ENCODE results near the gene IRX5. TPM values are rescaled to one million over a fixed set of nuclear protein-coding genes. Genes with fewer than 3 reads are reported as not detected.

The IRX5 gene
- polyA plus RNA-seq (2011; rRNA removed): not detected in 2 replicates
- polyA minus RNA-seq (2011; rRNA and poly(A)+ RNA removed): not detected in 2 replicates

- peak within 1 kb of the TSS; percentile 51 for H3K4me3 ChIP-seq (ENCODE audit: low read depth, low read length)
- TF ChIP-seq, protein P1, sequence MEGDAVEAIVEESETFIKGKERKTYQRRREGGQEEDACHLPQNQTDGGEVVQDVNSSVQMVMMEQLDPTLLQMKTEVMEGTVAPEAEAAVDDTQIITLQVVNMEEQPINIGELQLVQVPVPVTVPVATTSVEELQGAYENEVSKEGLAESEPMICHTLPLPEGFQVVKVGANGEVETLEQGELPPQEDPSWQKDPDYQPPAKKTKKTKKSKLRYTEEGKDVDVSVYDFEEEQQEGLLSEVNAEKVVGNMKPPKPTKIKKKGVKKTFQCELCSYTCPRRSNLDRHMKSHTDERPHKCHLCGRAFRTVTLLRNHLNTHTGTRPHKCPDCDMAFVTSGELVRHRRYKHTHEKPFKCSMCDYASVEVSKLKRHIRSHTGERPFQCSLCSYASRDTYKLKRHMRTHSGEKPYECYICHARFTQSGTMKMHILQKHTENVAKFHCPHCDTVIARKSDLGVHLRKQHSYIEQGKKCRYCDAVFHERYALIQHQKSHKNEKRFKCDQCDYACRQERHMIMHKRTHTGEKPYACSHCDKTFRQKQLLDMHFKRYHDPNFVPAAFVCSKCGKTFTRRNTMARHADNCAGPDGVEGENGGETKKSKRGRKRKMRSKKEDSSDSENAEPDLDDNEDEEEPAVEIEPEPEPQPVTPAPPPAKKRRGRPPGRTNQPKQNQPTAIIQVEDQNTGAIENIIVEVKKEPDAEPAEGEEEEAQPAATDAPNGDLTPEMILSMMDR (IDR thresholded peaks at IDR 0.05; ENCODE audit: low read depth, low read length): no peak
- ChIA-PET POLR2A (no interaction called here), CTCF (no interaction called here)
- DNase-seq (ENCODE audit: low read depth, low spot score): no peak
- H3K27ac ChIP-seq (ENCODE audit: low read depth, low read length): no peak within 1 kb of the TSS
- peaks cover 22% of the 10 kb centered on the region for H3K9me3 ChIP-seq (ENCODE audit: control insufficient read depth, insufficient read depth, low read length)
- H3K27me3 ChIP-seq (ENCODE audit: control insufficient read depth, insufficient read depth, low read length): peaks cover 67% of the 10 kb centered on the region
Measured at GRCh38 chr16:54930005-54930868, at the start of gene IRX5. Gene IRX5, plus strand, starts transcription at chr16:54930865. Its CDS starts 334 bp downstream, at chr16:54931199.

- ChIA-PET CTCF (no interaction called here), POLR2A (no interaction called here)
- H3K27me3 ChIP-seq (ENCODE audit: control insufficient read depth, insufficient read depth, low read length): no peaks in the 10 kb centered on the region
- H3K4me3 ChIP-seq (ENCODE audit: low read depth, low read length): no peak overlapping the region
- no peak for DNase-seq (ENCODE audit: low read depth, low spot score)
- H3K27ac ChIP-seq (ENCODE audit: low read depth, low read length): no peak overlapping the region
- TF ChIP-seq, protein P1 (IDR thresholded peaks at IDR 0.05; ENCODE audit: low read depth, low read length): no peak
- peaks cover 5% of the 10 kb centered on the region for H3K9me3 ChIP-seq (ENCODE audit: control insufficient read depth, insufficient read depth, low read length)
Measured at GRCh38 chr16:54882556-54882955, 48.1 kb upstream of the IRX5 start.

DNA sequence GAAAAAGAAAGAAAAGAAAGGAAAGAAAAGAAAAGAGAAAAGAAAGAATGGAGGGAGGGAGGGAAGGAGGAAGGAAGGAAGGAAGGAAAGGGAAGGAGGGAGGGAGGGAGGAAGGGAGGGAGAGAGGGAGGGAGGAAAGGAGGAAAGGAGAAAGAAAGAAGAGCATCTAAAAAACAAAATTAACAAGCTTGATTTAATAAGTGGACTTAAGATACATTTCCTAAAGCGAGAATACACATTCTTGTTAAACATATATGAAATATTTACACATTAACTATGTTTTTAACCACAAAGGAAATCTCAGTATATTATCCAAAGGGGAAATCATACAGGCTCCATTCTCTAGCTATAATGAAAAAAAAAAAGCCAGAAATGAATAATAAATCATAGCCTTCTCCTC, 47.3 kb upstream of the IRX5 start:
- Histone ChIP-seq H3K4me3 (ENCODE audit: low read depth, low read length) (no peak overlapping the region), H3K27ac (ENCODE audit: low read depth, low read length) (no peak overlapping the region), H3K9me3 (ENCODE audit: control insufficient read depth, insufficient read depth, low read length) (peaks cover 5% of the 10 kb centered on the region), H3K27me3 (ENCODE audit: control insufficient read depth, insufficient read depth, low read length) (no peaks in the 10 kb centered on the region)
- CTCF ChIA-PET: no interaction called here
- TF ChIP-seq, protein P1 (IDR thresholded peaks at IDR 0.05; ENCODE audit: low read depth, low read length): no peak
- POLR2A ChIA-PET: no interaction called here
- no peak for DNase-seq (ENCODE audit: low read depth, low spot score)

GRCh38 chr16:54886078-54886477, 44.6 kb upstream of the IRX5 start:
- ChIA-PET POLR2A (no interaction called here), CTCF (no interaction called here)
- H3K9me3 ChIP-seq (ENCODE audit: control insufficient read depth, insufficient read depth, low read length): peaks cover 5% of the 10 kb centered on the region
- DNase-seq (ENCODE audit: low read depth, low spot score): no peak
- no peak overlapping the region for H3K4me3 ChIP-seq (ENCODE audit: low read depth, low read length)
- H3K27me3 ChIP-seq (ENCODE audit: control insufficient read depth, insufficient read depth, low read length): no peaks in the 10 kb centered on the region
- no peak overlapping the region for H3K27ac ChIP-seq (ENCODE audit: low read depth, low read length)
- TF ChIP-seq, protein P1 (IDR thresholded peaks at IDR 0.05; ENCODE audit: low read depth, low read length): no peak

DNA sequence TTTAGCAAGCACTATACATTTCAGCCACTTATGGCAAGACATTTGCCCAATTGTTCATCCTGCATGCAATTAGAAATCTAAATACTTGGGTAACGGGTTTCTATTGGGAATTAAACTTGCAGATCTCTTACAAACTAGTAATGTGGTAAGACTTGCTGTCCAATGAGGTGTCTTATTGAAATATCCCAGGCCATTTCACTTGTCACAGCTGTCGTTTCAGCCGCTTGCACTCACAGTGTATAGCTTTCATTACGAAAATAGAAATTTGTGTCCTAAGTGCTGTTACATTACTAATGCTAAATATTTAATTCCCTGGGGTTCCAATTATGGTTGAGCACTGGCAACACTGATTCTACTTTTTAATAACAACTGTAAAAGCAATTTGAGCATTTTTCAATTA, 40.3 kb upstream of the IRX5 start:
- H3K27ac ChIP-seq (ENCODE audit: low read depth, low read length): no peak overlapping the region
- no peaks in the 10 kb centered on the region for H3K27me3 ChIP-seq (ENCODE audit: control insufficient read depth, insufficient read depth, low read length)
- DNase-seq (ENCODE audit: low read depth, low spot score): no peak
- no peak overlapping the region for H3K4me3 ChIP-seq (ENCODE audit: low read depth, low read length)
- TF ChIP-seq, protein P1 (IDR thresholded peaks at IDR 0.05; ENCODE audit: low read depth, low read length): no peak
- POLR2A ChIA-PET: no interaction called here
- H3K9me3 ChIP-seq (ENCODE audit: control insufficient read depth, insufficient read depth, low read length): peaks cover 4% of the 10 kb centered on the region; the same call in 1 of the 2 replicates
- CTCF ChIA-PET: no interaction called here

Measured in AG04450 (cell line).